Effector memory CD8-positive, alpha-beta T cell (primary cell): ENCODE measurements around the gene NUP210.

Source experiments
- ATAC-seq: fragments of 150-1000 bp; cut with Tn5 transposase; replicated peaks from 2 replicates; pipeline ENCODE4 v1.10.0; 2021; ENCODE audit warnings: mild to moderate bottlenecking, moderate library complexity
- DNase-seq, 3 experiments: peaks; one replicate each; pipeline ENCODE4 v3.0.0; 2021
- H3K27ac Mint-ChIP-seq, 2 donors: one replicate each; pipeline ENCODE4 v1.8.0; 2022; ENCODE audit warnings: mild to moderate bottlenecking in 2 of 2, mixed read lengths in 2 of 2, moderate library complexity in 2 of 2
- H3K27me3 Mint-ChIP-seq, 2 donors: one replicate each; pipeline ENCODE4 v1.8.0; 2022; ENCODE audit warnings: mixed read lengths in 2 of 2
- H3K36me3 Mint-ChIP-seq: one replicate; pipeline ENCODE4 v1.8.0; 2022; ENCODE audit warnings: mild to moderate bottlenecking, moderate library complexity, mixed read lengths; ENCODE audit not compliant: insufficient read depth
- H3K4me1 Mint-ChIP-seq, 2 donors: one replicate each; pipeline ENCODE4 v1.8.0; 2022; ENCODE audit warnings: low read depth in 2 of 2, mixed read lengths in 2 of 2
- H3K4me3 Mint-ChIP-seq, 2 donors: one replicate each; pipeline ENCODE4 v1.8.0; 2022; ENCODE audit warnings: mild to moderate bottlenecking in 2 of 2, mixed read lengths in 2 of 2, moderate library complexity in 2 of 2
- H3K9me3 Mint-ChIP-seq, 2 donors: one replicate each; pipeline ENCODE4 v1.8.0; 2022; ENCODE audit warnings: mixed read lengths in 2 of 2

The NUP210 gene

GRCh38 chr3:13276438-13277195 lies 143.5 kb downstream of the NUP210 start:
- Mint-ChIP-seq H3K27me3 (peaks cover 51 to 67% of the 10 kb centered on the region in 2 donors), H3K27ac (no peak overlapping the region), H3K4me1 (peaks cover 6% of the 10 kb centered on the region in 2 donors), H3K36me3 (no peaks in the 10 kb centered on the region), H3K4me3 (no peak overlapping the region), H3K9me3 (no peaks in the 10 kb centered on the region)
- no peak for DNase-seq
- no peak for ATAC-seq

- Mint-ChIP-seq H3K27ac (no peak overlapping the region), H3K36me3 (no peaks in the 10 kb centered on the region), H3K4me1 (no peaks in the 10 kb centered on the region), H3K27me3 (peaks cover 46 to 55% of the 10 kb centered on the region in 2 donors), H3K4me3 (no peak overlapping the region), H3K9me3 (no peaks in the 10 kb centered on the region)
- DNase-seq (no peak), ATAC-seq (no peak)
Observed at GRCh38 chr3:13275376-13276005, 144.6 kb downstream of the NUP210 start.

- Mint-ChIP-seq H3K27me3 (peaks cover 40 to 48% of the 10 kb centered on the region in 2 donors), H3K36me3 (no peaks in the 10 kb centered on the region), H3K9me3 (no peaks in the 10 kb centered on the region), H3K4me1 (no peaks in the 10 kb centered on the region), H3K4me3 (no peak overlapping the region), H3K27ac (no peak overlapping the region)
- DNase-seq (no peak), ATAC-seq (no peak)
Observed at GRCh38 chr3:13274551-13275332, 145.4 kb downstream of the NUP210 start.

GRCh38 chr3:13274125-13274524 lies 146.0 kb downstream of the NUP210 start:
- no peak overlapping the region for H3K27ac Mint-ChIP-seq

GRCh38 chr3:13273604-13274105 lies 146.5 kb downstream of the NUP210 start:
- peaks cover 41 to 50% of the 10 kb centered on the region in 2 donors for H3K27me3 Mint-ChIP-seq
- no peak for DNase-seq
- H3K36me3 Mint-ChIP-seq = no peaks in the 10 kb centered on the region
- ATAC-seq = no peak
- peak overlapping the region in 1 of 2 donors; percentile 46 for H3K27ac Mint-ChIP-seq
- no peak overlapping the region for H3K4me3 Mint-ChIP-seq
- no peaks in the 10 kb centered on the region for H3K4me1 Mint-ChIP-seq
- no peaks in the 10 kb centered on the region for H3K9me3 Mint-ChIP-seq

More at GRCh38 chr3:13274125-13274524, 146.0 kb downstream of the NUP210 start:
- Mint-ChIP-seq H3K4me1 (no peaks in the 10 kb centered on the region), H3K36me3 (no peaks in the 10 kb centered on the region), H3K4me3 (no peak overlapping the region), H3K27me3 (peaks cover 37 to 45% of the 10 kb centered on the region in 2 donors), H3K9me3 (no peaks in the 10 kb centered on the region)
- ATAC-seq (no peak), DNase-seq (no peak)

GRCh38 chr3:13272831-13273603 lies 147.1 kb downstream of the NUP210 start:
- Mint-ChIP-seq H3K9me3 (no peaks in the 10 kb centered on the region), H3K27me3 (peaks cover 43 to 52% of the 10 kb centered on the region in 2 donors), H3K4me1 (no peaks in the 10 kb centered on the region), H3K4me3 (no peak overlapping the region), H3K36me3 (no peaks in the 10 kb centered on the region), H3K27ac (peak overlapping the region in 1 of 2 donors; percentile 46)
- no peak for ATAC-seq
- DNase-seq = no peak

GRCh38 chr3:13269711-13270378 lies 150.3 kb downstream of the NUP210 start:
- H3K9me3 Mint-ChIP-seq = peaks cover 0 to 3% of the 10 kb centered on the region in 2 donors
- DNase-seq (no peak), ATAC-seq (no peak)
- peaks cover 53 to 59% of the 10 kb centered on the region in 2 donors for H3K27me3 Mint-ChIP-seq
- no peak overlapping the region for H3K4me3 Mint-ChIP-seq
- no peaks in the 10 kb centered on the region for H3K36me3 Mint-ChIP-seq
- H3K4me1 Mint-ChIP-seq = no peaks in the 10 kb centered on the region
- no peak overlapping the region for H3K27ac Mint-ChIP-seq

- Mint-ChIP-seq H3K27me3 (peaks cover 52 to 59% of the 10 kb centered on the region in 2 donors), H3K36me3 (no peaks in the 10 kb centered on the region), H3K4me3 (no peak overlapping the region), H3K4me1 (no peaks in the 10 kb centered on the region), H3K9me3 (peaks cover 0 to 3% of the 10 kb centered on the region in 2 donors), H3K27ac (peak overlapping the region in 1 of 2 donors; percentile 62)
- no peak for DNase-seq
- ATAC-seq = no peak
Observed at GRCh38 chr3:13268961-13269441, 151.1 kb downstream of the NUP210 start.

- H3K27me3 Mint-ChIP-seq = peaks cover 44 to 55% of the 10 kb centered on the region in 2 donors
- H3K27ac Mint-ChIP-seq = no peak overlapping the region
- H3K4me1 Mint-ChIP-seq = no peaks in the 10 kb centered on the region
- DNase-seq = no peak
- peaks cover 0 to 3% of the 10 kb centered on the region in 2 donors for H3K9me3 Mint-ChIP-seq
- H3K36me3 Mint-ChIP-seq = no peaks in the 10 kb centered on the region
- no peak for ATAC-seq
- no peak overlapping the region for H3K4me3 Mint-ChIP-seq
Observed at GRCh38 chr3:13268120-13268519, 152.0 kb downstream of the NUP210 start.

- no peak for DNase-seq
Observed at GRCh38 chr3:13266651-13267362, 153.3 kb downstream of the NUP210 start.

More at GRCh38 chr3:13266651-13267362, 153.3 kb downstream of the NUP210 start:
- no peak for ATAC-seq
- Mint-ChIP-seq H3K9me3 (peaks cover 0 to 3% of the 10 kb centered on the region in 2 donors), H3K27me3 (peaks cover 44 to 53% of the 10 kb centered on the region in 2 donors), H3K4me3 (no peak overlapping the region), H3K4me1 (peaks cover 6 to 7% of the 10 kb centered on the region in 2 donors), H3K36me3 (no peaks in the 10 kb centered on the region), H3K27ac (peak overlapping the region in 1 of 2 donors; percentile 55)
